Activated naive CD4-positive, alpha-beta T cell treated with anti-CD3 and anti-CD28 coated beads, Interleukin-2, amount 10 ng/mL, durations not matched to agents 7 days and 5 days (primary cell): Measurements from ENCODE around the gene THRB.

Experiments used
- CTCF ChIA-PET: fragments of 350-600 bp; sonication (Branson Sonifier 250); formaldehyde crosslinking; loops from one replicate; lab custom pipeline; 2021; ENCODE audit warnings: antibody characterized with exemption; lab: Charles Lee
- DNase-seq: peaks from one replicate; pipeline ENCODE4 v3.0.0-alpha.2; 2020
- H3K27ac Mint-ChIP-seq: one replicate; pipeline ENCODE4 v1.8.0; 2021; ENCODE audit warnings: mild to moderate bottlenecking, moderate library complexity, mixed read lengths
- H3K27me3 Mint-ChIP-seq: one replicate; pipeline ENCODE4 v1.8.0; 2021; ENCODE audit warnings: mild to moderate bottlenecking, mixed read lengths
- H3K36me3 Mint-ChIP-seq: one replicate; pipeline ENCODE4 v1.8.0; 2021; ENCODE audit warnings: mixed read lengths
- H3K4me1 Mint-ChIP-seq: one replicate; pipeline ENCODE4 v1.8.0; 2021; ENCODE audit warnings: mixed read lengths
- H3K4me3 Mint-ChIP-seq: one replicate; pipeline ENCODE4 v1.8.0; 2021; ENCODE audit warnings: mild to moderate bottlenecking, moderate library complexity, mixed read lengths
- H3K9me3 Mint-ChIP-seq: one replicate; pipeline ENCODE4 v1.8.0; 2021; ENCODE audit warnings: mixed read lengths

Gene THRB

DNA sequence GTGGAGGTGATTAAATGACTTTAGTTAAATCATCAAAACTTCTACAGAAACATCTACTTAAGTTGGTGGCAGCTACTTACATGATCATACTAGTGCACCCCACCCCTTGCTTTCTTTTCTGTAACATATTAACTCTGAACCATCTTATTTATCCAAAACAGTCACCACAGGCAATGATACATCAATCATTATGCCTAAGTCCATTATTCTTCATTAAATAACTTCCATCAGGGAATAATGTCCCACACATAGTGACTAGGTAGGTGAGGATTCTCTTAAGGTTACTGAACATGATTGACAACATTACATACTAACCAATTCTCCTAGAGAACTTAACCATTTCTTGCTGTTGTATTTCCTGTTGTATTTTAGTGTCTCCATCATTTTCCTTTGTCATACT, 339.4 kb downstream of the THRB start:
- CTCF ChIA-PET, result no interaction called here
- no peaks in the 10 kb centered on the region for H3K9me3 Mint-ChIP-seq
- no peaks in the 10 kb centered on the region for H3K36me3 Mint-ChIP-seq
- H3K4me1 Mint-ChIP-seq, result peaks cover 14% of the 10 kb centered on the region
- H3K27me3 Mint-ChIP-seq, result no peaks in the 10 kb centered on the region
- no peak overlapping the region for H3K27ac Mint-ChIP-seq
- no peak overlapping the region for H3K4me3 Mint-ChIP-seq
- DNase-seq, result no peak

DNA sequence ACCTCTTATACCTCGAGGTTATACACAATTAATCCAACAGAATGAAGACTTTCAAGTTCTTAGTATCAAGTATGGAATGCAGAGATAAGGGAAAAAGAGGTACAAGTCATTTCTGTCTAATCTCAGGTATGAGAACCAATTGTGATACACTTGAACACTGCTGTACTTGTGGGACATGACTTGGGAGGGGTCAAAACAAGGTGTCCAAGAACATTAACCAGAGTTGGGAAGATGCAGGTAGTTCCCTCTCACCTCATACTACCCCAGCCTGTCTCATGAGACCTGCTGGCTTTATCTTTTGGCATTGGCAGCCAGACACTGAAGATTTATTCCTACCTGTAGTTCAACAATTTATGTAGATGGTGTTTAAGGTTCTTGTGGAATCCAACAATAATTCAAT, 339.9 kb downstream of the THRB start:
- Mint-ChIP-seq H3K9me3 (no peaks in the 10 kb centered on the region), H3K27me3 (no peaks in the 10 kb centered on the region), H3K4me3 (no peak overlapping the region), H3K27ac (no peak overlapping the region), H3K36me3 (no peaks in the 10 kb centered on the region), H3K4me1 (peaks cover 14% of the 10 kb centered on the region)
- CTCF ChIA-PET, result interaction anchor here (1.1 kb wide), 1 partner anchor 31 kb away, joined by 3 read pairs; no protein-coding TSS in a partner anchor
- DNase-seq, result no peak

DNA sequence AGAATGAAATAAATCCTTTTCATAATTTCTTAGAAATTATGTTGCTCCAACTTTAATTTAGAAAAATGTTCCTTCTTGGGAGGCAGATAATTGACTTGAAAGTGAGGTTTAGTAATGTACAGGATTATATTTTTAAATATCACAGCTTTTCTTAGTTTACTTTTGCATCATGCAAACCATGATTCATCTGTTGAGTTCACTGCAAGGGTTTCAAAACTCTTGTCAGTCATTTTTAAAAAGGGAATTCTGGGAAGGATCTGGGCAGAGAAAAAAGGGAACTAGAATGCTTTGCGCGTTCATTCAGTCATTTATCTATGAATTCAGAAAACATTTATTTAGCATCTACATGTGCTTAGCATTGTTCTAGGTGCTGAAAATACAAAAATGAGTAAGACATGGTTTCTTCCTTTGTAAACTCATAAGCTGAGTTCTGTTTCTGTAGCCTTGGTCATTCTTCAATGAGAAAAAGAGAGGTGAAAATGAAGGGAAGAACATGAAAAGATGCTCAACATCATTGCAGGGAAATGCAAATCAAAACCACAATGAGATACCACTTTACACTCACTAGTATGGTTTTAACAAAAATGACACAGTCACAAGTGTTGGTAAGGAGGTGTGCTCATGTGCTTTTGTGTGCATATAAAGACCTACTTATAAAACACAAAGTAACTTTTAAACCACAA, 340.5 kb downstream of the THRB start:
- no peak for DNase-seq
- Mint-ChIP-seq H3K9me3 (no peaks in the 10 kb centered on the region), H3K4me3 (no peak overlapping the region), H3K36me3 (no peaks in the 10 kb centered on the region), H3K4me1 (peaks cover 13% of the 10 kb centered on the region), H3K27ac (no peak overlapping the region), H3K27me3 (no peaks in the 10 kb centered on the region)
- CTCF ChIA-PET, result interaction anchor here (1.1 kb wide), 1 partner anchor 32 kb away, joined by 3 read pairs; no protein-coding TSS in a partner anchor

DNA sequence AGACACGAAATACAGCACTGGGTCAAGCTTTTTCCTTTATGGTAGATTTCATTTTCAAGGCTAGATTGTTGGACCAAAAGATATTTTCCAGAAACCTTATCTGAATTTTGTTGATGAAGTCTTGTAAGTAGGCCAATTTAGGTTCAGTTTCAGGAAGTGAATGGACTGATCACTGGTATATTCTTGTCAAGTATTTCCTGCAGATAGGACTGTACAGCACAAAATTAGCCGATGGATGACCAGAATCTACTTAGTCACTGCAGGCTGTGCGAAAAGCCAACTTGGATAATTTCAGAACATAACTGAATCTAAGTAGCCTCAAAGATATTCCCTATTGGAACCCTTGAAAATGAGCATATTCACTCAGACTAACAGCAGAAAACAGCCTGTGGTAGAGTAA, 343.1 kb downstream of the THRB start:
- DNase-seq, result no peak
- CTCF ChIA-PET, result no interaction called here
- H3K4me3 Mint-ChIP-seq, result no peak overlapping the region
- H3K27me3 Mint-ChIP-seq, result no peaks in the 10 kb centered on the region
- no peaks in the 10 kb centered on the region for H3K9me3 Mint-ChIP-seq
- H3K27ac Mint-ChIP-seq, result no peak overlapping the region
- H3K4me1 Mint-ChIP-seq, result peaks cover 5% of the 10 kb centered on the region
- no peaks in the 10 kb centered on the region for H3K36me3 Mint-ChIP-seq

DNA sequence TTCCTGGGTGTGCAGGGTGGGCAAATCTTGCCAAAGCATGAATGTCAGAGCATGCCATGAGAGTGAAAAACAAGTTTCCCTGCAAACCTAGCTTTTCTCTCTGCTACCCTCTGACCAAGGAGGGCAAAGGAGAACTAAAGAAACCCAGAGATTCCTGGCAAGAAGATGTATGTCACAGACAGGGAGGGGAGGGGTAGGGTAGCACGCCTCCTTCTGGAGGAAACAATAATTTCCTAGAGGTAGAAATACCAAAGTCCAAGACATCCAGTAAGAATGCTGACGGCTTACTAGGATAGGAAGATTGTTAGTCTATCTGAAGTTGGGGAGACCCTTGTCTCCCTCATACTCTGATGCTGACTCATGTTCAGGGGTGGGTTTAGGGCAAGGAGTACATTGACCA, 345.6 kb downstream of the THRB start:
- H3K27ac Mint-ChIP-seq, result no peak overlapping the region
- no peak for DNase-seq
- CTCF ChIA-PET, result no interaction called here
- no peaks in the 10 kb centered on the region for H3K9me3 Mint-ChIP-seq
- no peak overlapping the region for H3K4me3 Mint-ChIP-seq
- H3K27me3 Mint-ChIP-seq, result no peaks in the 10 kb centered on the region
- no peaks in the 10 kb centered on the region for H3K36me3 Mint-ChIP-seq
- no peaks in the 10 kb centered on the region for H3K4me1 Mint-ChIP-seq

DNA sequence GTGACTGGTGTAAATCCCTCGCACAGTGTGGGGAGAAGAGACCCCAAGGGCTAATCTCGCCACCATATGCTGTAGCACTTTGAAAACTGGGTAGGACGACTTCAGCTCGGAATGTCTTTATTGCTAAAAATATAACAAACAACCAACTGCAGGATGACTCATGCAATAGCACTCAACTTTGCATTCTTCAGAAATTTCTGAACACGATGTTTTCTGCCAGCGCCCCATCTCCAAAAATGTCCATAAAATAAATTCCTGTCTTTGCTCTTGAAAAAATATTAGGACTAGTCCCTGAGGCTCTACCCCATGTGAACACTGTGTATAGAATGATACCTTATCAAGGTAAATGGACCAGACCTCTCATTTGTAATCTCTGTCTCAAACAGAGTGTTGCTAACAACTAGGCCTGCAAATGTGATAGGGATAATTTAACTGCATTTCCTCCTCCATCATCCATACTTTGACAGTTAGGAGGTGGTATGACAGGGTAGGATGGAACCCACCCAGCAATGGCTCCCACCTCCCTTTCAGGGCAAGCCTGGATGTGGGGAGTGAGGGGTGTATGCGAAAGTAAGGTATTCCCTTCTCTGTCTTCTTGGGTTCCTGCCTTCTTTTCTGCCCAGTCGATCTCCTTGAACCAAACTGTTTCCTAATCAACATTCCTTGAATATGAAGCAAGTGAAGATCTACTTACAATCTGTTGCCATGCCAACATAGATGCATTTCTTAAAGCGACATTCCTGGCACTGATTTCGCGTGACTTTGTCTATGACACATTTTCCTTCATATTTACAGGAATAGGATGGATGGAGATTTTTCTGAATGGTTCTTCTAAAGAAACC, 348.4 kb downstream of the THRB start:
- DNase-seq, result no peak
- Mint-ChIP-seq H3K36me3 (no peaks in the 10 kb centered on the region), H3K9me3 (no peaks in the 10 kb centered on the region), H3K27ac (no peak overlapping the region), H3K4me1 (no peaks in the 10 kb centered on the region), H3K27me3 (peaks cover 3% of the 10 kb centered on the region), H3K4me3 (no peak overlapping the region)
- CTCF ChIA-PET, result interaction anchor here (0.7 kb wide), 1 partner anchor 40 kb away, joined by 4 read pairs; no protein-coding TSS in a partner anchor

DNA sequence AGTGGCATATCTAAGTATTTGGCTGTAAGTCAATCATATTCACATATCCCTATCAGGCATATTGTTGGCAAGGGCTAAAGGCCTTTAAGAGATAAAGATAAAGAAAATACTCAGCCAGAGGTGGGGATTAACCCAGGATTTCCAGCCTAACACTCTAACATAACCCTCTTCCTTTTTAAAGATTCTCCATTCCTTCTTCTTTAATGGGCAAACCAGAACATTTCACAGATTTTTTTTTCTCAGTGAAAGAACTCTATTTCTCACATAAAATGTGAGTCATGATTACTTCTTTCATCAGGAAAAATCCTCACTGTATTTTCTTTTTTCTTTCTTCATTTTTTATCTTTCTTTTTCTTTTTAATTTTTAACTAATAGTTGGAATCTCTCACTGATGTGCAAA, 349.2 kb downstream of the THRB start:
- Mint-ChIP-seq H3K27ac (no peak overlapping the region), H3K9me3 (no peaks in the 10 kb centered on the region), H3K27me3 (peaks cover 3% of the 10 kb centered on the region), H3K36me3 (no peaks in the 10 kb centered on the region), H3K4me3 (no peak overlapping the region), H3K4me1 (no peaks in the 10 kb centered on the region)
- DNase-seq, result no peak
- CTCF ChIA-PET, result interaction anchor here (0.7 kb wide), 1 partner anchor 41 kb away, joined by 4 read pairs; no protein-coding TSS in a partner anchor

DNA sequence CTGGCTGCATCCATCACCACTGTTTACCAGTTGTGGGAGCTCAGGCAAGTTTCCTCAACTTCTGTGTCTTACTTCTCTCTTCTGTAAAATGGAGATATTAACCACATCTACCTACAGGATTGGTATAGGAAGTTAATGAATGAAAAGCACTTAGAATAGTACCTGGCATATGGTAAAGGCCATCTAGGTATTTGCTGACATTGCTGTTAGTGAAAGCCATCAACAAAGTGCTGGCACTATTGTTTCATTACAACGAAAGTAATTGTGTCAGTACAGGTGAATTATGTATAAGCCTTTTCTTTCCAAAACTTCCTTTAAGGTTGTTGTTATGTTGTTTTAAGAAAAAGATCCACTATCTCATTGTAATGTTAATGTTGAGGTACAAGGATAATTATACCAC, 352.5 kb downstream of the THRB start:
- no peaks in the 10 kb centered on the region for H3K36me3 Mint-ChIP-seq
- CTCF ChIA-PET, result no interaction called here
- no peak overlapping the region for H3K4me3 Mint-ChIP-seq
- H3K4me1 Mint-ChIP-seq, result no peaks in the 10 kb centered on the region
- no peak overlapping the region for H3K27ac Mint-ChIP-seq
- H3K27me3 Mint-ChIP-seq, result peaks cover 3% of the 10 kb centered on the region
- DNase-seq, result no peak
- H3K9me3 Mint-ChIP-seq, result no peaks in the 10 kb centered on the region

DNA sequence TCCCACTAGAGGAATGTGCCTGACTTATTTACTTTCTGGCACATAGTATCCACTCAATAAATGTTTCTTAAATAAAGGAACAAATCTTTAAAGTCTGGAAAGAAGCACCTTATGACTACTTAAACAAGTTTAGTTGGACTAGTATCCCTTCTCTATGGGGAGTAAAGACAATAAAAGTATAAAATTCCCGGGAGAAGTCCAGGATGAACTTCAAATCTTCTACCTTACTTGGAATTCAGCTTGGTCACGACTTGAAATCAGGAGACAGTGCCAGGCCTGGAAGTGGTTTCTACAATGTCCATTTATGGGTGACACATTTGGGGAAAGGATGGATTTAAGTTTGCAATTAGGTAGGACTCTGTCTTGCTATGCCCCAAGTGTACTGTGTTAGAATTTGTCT, 353.1 kb downstream of the THRB start:
- no peaks in the 10 kb centered on the region for H3K36me3 Mint-ChIP-seq
- no peaks in the 10 kb centered on the region for H3K9me3 Mint-ChIP-seq
- H3K27ac Mint-ChIP-seq, result no peak overlapping the region
- CTCF ChIA-PET, result no interaction called here
- H3K4me1 Mint-ChIP-seq, result no peaks in the 10 kb centered on the region
- peaks cover 3% of the 10 kb centered on the region for H3K27me3 Mint-ChIP-seq
- DNase-seq, result no peak
- no peak overlapping the region for H3K4me3 Mint-ChIP-seq

DNA sequence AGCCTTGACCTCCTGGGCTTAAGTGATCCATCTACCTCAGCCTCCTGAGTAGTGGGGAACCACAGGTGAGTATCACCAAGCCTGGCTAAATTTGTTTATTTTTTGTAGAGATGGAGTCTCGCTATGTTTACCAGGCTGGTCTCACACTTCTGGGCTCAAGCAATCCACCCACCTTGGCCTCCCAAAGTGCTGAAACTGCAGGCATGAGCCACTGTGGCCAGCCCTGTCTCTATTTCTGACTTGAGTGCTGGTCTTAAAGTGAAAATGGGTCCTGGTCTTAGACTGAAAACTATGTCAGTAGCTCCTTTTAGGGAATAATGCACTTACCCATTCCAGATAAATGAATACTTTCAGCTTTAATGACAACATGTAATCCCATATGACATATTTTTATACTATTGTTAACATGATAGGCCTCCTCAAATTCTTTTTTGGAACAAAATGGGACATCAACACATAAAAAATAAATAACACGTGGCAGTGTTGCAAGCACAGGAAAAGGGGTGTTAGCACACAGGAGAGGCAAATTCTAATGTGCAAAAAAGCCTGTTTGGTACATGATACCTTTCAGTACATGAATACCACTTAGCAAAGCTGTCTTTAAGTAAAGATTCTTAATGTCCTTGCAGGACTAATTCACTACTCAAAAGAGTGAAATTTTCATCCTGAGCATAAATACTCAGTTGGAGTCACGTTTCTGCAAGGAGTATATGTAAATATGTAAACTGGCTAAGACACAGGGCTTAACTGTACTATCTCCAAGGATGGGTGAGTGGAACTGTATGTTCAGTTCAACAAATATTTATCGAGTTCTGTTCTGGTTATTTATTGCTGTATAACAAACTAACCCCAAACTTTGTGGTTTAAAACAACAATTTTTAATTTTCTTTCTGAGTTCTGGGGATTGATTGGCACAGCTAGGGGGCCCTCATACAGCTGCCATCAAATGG, 354.9 kb downstream of the THRB start:
- Mint-ChIP-seq H3K4me1 (no peaks in the 10 kb centered on the region), H3K27ac (no peak overlapping the region), H3K9me3 (no peaks in the 10 kb centered on the region), H3K4me3 (no peak overlapping the region), H3K27me3 (peaks cover 3% of the 10 kb centered on the region), H3K36me3 (no peaks in the 10 kb centered on the region)
- CTCF ChIA-PET, result no interaction called here
- no peak for DNase-seq

DNA sequence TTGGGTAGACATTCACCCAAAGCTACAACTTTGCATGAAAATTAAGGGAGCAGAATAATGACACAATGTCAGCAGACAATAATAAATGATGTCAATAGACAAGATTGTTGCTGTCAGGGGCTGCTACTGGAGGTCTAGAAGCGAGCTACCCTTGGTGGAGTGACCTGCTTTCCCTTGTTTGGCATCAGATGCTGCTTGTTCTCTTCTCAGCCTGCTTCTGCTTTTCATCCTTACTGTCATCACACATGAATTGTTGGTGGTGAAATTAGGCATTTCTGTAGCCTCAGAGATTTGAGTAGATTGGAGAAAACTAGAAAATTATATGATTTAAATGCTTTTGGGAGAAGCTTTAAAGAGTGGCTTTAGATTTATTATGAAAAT, 355.8 kb downstream of the THRB start:
- H3K27ac Mint-ChIP-seq, result no peak overlapping the region
- no peak for DNase-seq
- H3K4me3 Mint-ChIP-seq, result no peak overlapping the region
- H3K9me3 Mint-ChIP-seq, result no peaks in the 10 kb centered on the region
- H3K27me3 Mint-ChIP-seq, result peaks cover 3% of the 10 kb centered on the region
- CTCF ChIA-PET, result interaction anchor here (0.6 kb wide), 1 partner anchor 217 kb away, joined by 3 read pairs; no protein-coding TSS in a partner anchor
- no peaks in the 10 kb centered on the region for H3K36me3 Mint-ChIP-seq
- H3K4me1 Mint-ChIP-seq, result no peaks in the 10 kb centered on the region

DNA sequence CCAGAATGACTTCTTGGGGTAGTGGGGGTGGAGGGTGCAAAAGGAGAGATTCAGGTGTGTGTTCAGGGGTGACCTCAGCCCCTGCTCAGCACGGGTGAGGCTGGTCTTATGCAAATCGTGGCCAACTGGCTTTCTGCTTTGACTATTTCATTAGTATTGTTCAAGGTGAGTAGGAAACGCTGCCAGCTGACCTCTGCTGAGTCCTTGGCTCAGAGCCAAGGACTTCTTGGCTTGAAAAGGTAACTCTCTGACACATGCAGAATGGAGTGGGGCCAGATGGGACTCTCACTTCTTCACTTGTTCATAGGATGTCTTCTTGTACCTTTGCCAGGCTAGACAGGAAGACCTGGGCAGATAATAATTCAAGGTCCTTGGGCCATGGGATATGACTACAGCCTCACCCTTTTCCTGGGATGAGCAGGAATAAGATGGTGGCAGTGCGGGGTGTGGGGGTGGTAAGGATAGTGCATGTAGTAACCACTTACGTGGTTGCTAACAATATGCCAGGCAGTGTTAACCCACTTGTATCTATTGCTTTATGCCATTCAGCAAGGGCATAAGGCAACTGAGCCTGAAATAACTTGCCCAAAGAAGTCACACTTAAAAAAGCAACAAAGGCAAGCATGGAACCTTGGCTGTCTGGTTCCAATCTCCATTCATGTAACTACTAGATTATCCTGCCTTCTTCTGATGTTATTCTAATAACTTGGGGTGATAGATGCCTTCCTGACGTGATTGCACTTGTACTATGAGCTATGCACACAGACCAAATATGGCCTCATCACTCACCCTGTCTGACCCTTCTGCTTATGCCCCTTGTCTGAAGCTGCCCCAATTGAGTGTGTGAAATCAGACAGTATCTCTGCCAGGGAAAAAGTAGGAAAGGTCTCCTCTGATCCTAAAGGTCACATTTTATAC, 356.4 kb downstream of the THRB start:
- no peak overlapping the region for H3K27ac Mint-ChIP-seq
- H3K9me3 Mint-ChIP-seq, result no peaks in the 10 kb centered on the region
- H3K27me3 Mint-ChIP-seq, result no peaks in the 10 kb centered on the region
- no peak for DNase-seq
- no peaks in the 10 kb centered on the region for H3K36me3 Mint-ChIP-seq
- no peaks in the 10 kb centered on the region for H3K4me1 Mint-ChIP-seq
- H3K4me3 Mint-ChIP-seq, result no peak overlapping the region
- CTCF ChIA-PET, result interaction anchor here (0.6 kb wide), 1 partner anchor 216 kb away, joined by 3 read pairs; no protein-coding TSS in a partner anchor

DNA sequence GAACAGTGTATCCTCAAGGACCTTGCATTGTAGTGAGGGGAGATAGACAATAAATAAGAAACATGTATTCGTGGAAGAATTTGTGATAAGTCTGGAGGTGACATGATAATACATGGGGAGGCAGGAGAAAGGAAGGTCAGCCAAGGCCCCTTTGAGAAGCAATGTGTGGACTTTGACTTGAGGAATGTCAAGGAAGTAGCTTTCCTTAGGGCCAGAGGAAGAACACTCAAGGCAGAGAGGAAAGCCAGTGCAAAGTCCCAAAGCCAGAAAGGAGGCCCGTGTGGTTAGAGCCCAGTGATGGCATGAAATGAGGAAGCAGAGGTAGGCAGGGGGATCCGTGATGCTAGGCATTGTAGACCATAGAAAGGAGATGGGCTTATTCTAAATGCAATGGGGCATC, 357.3 kb downstream of the THRB start:
- no peak for DNase-seq
- H3K4me3 Mint-ChIP-seq, result no peak overlapping the region
- H3K27ac Mint-ChIP-seq, result no peak overlapping the region
- peaks cover 3% of the 10 kb centered on the region for H3K27me3 Mint-ChIP-seq
- H3K36me3 Mint-ChIP-seq, result no peaks in the 10 kb centered on the region
- CTCF ChIA-PET, result no interaction called here
- H3K4me1 Mint-ChIP-seq, result no peaks in the 10 kb centered on the region
- H3K9me3 Mint-ChIP-seq, result no peaks in the 10 kb centered on the region
